ENCODE results near the gene TLR9.

The TLR9 gene

DNA sequence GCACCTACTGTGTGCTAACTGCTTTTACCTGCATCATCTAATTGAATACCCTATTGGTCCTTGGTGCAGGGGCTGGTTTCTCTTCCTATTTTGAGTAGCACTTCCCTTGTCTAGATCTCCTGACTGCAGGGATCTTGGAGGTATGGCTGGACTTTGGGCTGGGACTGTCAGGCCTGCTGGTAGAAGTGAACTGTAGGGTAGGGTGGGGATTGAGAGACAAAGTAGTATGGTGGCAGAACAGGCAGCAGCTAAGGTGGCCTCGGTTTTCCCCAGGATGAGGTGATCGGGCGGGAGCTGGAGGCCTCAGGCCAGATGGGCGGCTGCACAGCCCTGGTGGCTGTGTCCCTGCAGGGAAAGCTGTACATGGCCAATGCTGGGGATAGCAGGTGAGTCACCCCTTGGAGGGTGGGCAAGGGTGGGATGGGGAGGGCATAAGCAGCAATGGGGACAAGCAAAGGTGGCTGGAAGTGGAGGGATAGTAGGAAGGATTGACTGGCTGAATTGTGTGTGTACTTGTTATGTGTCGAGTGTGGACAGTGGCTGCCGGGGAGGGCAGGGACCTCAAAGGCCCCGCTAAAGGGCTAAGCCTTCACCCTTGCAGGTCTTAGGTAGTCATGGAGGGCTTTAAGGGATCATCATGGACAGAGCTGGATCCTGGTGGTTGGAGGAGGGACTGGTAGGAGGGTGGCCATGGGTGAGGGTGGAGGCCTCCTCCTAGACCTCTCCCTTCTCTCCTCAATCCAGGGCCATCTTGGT lies 22.1 kb upstream of the TLR9 start:
- H3K4me3 ChIP-seq (ENCODE audit: low read depth, low read length): no peak overlapping the region

DNA sequence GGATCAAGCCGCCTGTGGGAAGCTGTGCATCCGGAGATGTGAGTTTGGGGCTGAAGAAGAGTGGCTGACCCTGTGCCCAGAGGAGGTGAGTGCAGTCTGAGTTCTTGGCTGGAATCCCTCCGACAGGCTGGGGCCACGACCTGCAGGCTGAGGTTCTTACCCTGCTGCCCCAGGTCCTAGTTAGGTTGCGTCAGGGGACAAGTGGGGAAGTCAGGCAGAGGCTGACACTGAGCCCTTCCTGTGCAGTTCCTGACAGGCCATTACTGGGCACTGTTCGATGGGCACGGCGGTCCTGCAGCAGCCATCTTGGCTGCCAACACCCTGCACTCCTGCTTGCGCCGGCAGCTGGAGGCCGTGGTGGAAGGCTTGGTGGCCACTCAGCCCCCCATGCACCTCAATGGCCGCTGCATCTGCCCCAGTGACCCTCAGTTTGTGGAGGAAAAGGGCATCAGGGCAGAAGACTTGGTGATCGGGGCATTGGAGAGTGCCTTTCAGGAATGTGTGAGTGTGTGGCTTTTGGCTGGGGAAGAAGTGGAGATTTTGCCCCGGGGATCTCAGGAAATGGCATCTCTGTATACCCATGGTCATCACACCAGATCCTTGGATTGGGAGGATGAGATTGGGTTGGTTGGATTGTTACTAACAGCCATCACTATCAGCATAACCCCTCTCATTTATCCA lies 21.4 kb upstream of the TLR9 start:
- no peak overlapping the region for H3K4me3 ChIP-seq (ENCODE audit: low read depth, low read length)

DNA sequence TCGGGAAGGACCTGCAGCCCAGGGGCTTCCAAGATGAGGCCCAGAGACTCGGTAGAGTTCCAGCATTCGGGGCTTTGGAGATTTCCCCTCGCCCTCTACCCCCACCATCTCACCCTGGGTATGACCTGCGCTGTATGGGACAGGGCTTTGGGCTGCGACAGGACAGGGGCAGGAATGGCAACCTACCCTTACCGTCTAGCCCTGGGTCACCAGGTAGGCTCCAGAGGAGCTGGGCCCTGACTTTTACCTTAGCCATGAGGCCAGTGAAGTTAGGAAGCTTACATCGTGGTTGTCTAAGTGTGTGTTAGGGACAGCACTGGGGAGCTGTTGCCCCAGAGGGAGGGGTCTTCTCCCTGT lies 20.8 kb upstream of the TLR9 start:
- H3K4me3 ChIP-seq (ENCODE audit: low read depth, low read length): peak overlapping the region; percentile 44

DNA sequence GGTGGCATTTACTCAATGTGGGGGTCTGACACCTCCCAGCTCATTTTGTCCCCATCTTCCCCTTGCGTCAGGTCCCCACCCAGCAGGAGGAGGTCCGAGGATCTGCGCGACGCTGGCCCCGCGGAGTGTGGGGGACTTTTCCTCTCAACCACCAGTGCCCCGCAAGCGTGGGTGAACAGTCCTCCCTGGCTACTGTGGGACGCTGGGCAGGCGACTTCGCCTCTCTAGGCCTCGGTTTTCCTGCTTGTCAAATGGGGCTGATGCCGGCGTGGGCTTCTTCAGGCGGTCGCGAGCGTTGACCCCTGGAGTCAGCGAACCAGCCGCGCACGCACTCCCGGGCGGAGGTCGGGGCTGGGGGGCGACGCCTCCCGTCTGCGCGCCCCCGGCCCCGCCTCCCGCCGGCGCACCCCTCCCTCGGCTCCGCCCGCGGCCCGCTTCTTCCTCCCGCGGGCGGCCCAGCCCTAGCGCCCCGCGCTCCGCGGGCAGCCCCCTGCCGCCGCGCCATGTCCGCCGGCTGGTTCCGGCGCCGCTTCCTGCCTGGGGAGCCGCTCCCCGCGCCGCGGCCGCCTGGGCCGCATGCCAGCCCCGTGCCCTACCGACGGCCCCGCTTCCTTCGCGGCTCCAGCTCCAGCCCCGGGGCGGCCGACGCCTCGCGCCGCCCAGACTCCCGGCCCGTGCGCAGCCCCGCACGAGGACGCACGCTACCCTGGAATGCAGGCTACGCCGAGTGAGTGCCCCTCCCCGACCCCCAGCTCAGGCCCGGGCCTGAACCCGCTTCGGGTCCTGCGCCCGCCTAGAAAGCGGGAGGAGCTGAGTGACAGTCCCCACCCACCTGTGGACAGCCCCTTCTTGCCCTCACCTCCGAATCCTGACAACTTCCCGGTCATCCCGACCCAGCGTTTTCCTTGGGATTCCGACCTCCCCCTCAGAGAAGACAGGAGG lies 20.1 kb upstream of the TLR9 start, which contains the start of gene PPM1M:
TSS of gene PPM1M (plus strand) at position 438 of the 942 bp plus-strand sequence. CDS start at position 504, 66 bp downstream.
- peak within 1 kb of the TSS; percentile 44 for H3K4me3 ChIP-seq (ENCODE audit: low read depth, low read length)

DNA sequence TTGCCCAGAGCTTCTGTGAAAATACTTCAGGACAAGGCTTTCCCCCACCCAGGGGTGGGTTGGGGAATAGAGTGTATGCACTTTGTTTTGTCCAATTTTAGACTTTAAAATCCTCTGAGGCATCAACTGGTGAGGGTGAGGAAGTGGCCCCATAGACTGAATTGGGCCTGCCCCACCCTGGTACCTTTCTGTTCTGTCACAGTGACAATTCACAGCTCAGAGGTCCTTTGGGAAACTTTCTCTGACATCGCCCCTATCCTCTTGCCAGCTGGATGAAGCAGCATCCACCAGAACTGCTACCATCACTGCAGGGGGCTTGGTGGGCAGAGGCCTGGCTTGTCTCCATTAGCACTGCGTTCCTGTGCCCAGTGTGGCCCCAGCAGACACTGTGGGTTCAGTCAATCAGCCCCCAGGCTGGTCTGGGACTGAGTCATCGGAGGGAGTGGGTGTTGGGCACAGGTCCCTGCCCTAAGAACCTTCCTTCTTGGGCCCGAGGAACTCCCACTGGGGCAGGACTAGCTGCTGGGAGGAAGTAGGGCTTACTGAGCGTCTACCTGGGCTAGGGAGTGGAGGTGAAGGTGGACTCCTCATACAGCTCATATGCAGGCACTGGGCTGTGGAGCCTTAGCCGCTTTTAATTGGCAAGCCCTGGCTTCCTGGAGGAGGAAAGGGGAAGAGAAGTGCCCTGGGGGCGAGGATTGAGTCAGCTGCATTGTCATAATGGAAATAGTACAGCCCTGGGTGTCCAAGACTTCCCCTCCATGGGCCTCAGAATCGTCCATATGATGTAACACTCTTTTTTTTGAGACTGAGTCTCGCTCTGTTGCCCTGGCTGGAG lies 18.6 kb upstream of the TLR9 start:
- no peak overlapping the region for H3K4me3 ChIP-seq (ENCODE audit: low read depth, low read length)

DNA sequence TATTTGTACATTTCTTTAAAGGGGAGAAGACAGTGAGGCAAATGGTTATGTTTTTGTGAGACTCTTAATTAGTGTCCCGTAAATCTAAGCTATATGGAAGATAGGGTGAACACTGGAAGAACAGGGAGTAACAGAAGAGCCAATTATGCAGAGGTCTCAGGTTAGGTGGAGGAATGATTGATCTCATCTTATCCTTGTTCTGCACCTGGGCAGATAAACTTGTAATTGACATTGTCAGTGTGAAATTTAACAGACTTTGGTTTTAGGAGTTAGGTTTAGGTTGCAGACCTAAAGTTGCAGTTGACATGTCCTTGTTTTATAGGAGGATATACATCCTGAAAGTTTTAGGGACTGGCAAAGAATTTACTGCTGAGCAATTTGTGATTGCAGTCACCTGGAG lies 16.6 kb upstream of the TLR9 start:
- H3K4me3 ChIP-seq (ENCODE audit: low read depth, low read length): no peak overlapping the region

DNA sequence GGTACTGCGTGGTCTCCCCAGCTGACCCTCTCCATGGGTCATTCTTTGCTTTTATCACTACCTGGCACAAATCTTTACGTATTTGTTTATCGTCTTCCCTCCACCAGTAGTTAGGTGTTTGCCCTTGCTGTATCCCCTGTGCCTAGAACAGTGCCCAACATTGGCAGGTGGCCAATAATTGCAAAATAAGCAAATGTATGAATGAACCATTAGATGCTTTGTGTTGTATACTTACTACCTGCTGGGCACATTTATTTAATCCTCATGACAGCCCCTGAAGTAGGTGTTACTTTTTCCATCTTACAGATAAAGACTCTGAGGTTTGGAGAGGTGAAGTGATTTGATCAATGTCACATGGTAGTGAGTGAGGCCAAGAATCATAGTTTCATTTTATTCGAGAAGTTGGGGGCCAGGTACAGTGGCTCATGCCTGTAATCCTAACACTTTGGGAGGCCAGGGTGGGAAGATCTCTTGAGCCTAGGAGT lies 15.5 kb upstream of the TLR9 start:
- H3K4me3 ChIP-seq (ENCODE audit: low read depth, low read length): no peak overlapping the region

DNA sequence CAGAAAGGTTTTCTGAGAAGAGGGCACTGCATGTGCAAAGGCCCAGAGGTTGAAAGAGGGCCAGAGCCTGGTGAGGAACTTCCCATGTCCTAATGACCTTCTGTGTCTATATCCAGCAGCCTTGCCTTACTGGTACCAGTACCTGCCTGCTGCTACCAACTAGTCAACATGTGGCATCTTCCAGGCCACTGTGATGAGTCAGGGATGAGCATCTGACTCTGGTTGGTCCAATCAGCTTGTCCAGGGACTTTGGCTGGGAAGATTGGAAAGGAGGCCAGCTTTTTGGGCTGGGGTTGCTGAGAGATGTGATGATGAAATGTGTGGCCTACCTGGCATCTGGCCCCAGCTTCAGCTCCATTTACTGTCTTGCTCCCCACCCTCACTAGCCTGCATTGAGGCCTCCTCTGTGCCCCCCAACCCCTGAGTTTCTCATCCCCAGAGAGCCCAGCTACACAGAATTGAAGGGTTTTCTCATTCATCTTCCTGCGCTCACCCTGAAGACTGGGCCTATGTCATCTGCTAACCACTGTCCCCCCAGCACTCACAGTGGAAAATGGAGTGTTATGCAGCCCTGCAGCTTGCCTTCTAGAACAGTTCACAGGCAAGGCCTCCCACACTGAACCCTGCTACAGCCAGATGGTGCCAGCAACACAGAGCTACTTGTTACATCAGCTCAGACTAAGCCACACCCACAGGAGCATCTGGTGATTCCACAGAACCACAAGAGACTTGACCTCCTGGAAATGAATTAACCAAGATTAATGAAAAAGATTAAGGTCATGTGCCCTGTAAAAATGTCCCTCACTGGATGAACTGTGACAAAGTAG lies 14.8 kb upstream of the TLR9 start:
- no peak overlapping the region for H3K4me3 ChIP-seq (ENCODE audit: low read depth, low read length)

DNA sequence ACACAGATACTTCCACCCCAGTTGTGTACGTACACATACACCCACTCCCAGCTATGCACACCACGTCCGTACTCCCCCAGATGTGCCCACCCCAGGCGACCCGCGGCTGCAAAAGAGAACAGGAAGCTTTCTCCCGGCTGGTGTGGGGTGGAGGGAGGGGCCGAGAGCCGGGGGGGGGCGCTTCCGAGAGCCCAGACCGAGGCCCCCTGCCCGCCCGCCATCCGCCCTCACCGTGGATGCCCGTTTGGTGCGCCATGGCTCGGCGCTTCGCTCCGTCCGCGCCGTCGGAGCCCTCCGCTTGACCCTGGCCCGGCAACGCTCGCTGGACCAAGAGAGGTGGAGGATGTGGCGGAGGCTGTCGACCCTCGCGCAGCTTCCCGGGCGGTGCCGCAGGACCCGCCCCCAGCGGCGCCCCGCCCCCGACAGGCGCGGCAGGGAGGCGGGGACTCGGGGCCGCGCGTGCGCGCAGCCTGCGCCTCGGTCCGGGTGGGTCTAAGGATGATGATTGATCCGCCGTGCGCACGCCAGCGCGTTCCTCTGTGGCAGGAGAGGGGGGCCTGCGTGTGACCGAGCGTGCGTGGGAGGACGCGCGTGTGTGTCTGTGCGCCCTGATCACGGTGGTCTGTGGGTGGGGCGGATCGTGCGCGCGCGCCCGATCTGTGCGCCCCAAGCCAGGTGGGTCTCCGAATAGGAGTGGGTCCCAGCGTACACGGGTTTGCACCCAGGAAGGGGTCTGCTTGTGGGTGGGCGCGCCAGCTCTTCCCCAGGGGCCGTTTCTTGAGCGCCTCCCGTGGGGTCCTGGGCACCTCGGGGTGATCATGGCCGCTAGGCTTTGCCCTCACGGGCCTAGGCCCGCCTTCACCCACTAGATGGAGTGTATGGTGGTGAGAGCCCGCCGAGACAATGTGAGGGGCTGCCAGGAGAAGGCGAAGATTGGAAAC lies 13.6 kb upstream of the TLR9 start, which contains the start of gene TWF2:
TSS of gene TWF2 (minus strand) at position 398 of the 941 bp plus-strand sequence. CDS start at position 256, 142 bp downstream.
- H3K4me3 ChIP-seq (ENCODE audit: low read depth, low read length): peak within 1 kb of the TSS; percentile 95

DNA sequence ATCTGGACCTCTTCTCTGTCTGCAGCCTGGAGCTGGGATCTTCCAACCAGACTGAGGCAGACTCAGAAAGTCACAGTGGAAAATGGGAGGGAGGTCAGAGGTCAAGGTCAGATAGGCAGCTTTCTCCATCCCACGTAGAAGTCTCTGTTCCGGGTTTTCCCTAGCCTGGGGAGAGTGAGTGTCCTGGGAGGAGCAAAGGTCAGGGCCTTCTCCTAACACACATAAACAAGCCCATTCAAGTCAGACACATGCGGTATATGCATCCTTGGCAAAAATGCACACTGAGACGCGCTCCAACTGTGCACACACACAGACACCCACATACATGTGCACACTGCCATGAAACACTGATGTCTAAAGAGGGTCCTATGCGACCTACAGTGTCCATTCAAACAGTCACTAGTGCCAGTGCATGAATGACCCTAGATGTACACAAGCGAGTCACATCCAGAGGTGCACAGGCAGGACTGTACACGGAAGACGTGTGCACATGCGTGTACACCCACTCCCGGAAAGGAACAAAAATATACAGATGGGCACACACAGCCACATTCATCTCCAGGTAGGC lies 12.8 kb upstream of the TLR9 start:
- peak overlapping the region; percentile 95 for H3K4me3 ChIP-seq (ENCODE audit: low read depth, low read length)

DNA sequence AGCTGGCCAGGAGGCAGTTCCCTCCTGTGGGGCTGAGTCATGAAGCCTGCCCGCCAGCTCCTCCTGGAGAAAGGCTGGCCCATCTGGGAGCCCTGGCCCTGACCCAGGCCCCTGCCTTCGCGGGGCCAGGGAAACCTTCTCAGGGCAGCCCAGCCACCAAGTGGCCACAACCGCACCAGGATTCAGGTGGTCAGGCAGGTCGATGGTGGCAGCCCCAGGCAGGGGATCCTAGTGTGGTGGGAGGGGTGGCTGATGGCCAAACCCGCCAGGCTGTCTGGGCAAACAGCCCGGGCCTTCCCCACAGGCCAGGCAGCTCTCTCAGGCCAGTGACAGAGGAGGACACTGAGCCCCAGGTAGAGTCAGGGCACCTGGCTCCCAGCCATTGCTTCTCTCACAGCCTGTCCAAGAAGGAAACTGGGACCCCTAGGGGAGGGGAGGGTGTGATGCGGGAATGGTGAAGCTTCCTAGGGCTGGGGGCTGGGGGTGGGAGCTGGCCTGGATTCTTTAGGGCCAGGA lies 12.3 kb upstream of the TLR9 start:
- no peak overlapping the region for H3K4me3 ChIP-seq (ENCODE audit: low read depth, low read length)

DNA sequence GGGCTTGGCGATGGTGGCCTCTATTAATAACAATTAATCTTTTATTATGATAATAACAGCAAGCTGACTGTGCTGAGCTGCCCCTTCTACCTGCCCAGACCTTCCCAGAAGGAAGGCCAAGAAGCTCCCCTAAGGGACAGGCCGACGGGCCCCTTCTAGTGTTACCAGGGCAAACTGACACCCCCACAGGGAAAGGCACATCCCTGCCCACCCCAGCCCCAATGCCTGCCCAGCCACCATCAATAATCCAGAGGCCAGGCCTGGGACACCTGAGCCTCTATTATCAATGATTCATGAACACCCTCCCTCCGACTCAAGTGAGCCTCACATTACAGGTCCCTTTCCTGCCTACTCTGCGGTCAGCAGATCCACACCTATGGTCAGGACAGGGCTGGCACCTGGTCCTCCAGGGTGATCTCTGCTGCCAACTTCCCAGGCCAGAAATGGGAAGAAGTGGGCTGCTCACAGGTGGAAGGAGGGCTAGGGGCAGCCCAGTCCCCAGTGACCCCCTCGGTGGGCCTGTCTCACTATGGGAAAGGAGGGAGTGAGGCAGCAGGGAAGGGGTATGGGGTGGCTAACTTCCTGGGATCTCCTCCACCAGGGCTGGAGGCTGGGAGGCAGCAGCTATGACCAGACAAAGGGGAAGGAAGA lies 11.7 kb upstream of the TLR9 start:
- no peak overlapping the region for H3K4me3 ChIP-seq (ENCODE audit: low read depth, low read length)

DNA sequence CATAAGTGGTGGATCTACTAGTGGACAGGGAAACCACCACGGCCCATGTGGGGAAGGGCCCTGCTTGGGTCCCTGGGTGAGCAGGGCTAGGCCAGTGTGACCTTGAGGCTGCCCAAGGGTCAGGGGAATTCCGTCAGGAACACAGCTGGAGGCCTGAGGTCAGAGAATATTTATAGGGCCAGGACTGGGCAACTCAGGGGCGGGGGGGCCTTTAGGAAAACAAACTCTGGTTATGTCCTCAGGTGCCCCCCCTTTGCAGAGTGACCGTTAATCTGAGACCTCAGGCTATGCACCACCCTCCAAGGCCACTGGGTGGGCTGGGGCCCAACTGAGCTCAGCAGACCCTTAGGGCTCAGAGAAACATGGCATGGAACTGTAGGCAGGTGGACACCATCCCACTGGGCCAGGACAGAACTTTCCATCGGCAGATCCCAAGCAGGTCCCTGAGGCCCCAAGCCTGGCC lies 11.0 kb upstream of the TLR9 start:
- no peak overlapping the region for H3K4me3 ChIP-seq (ENCODE audit: low read depth, low read length)

DNA sequence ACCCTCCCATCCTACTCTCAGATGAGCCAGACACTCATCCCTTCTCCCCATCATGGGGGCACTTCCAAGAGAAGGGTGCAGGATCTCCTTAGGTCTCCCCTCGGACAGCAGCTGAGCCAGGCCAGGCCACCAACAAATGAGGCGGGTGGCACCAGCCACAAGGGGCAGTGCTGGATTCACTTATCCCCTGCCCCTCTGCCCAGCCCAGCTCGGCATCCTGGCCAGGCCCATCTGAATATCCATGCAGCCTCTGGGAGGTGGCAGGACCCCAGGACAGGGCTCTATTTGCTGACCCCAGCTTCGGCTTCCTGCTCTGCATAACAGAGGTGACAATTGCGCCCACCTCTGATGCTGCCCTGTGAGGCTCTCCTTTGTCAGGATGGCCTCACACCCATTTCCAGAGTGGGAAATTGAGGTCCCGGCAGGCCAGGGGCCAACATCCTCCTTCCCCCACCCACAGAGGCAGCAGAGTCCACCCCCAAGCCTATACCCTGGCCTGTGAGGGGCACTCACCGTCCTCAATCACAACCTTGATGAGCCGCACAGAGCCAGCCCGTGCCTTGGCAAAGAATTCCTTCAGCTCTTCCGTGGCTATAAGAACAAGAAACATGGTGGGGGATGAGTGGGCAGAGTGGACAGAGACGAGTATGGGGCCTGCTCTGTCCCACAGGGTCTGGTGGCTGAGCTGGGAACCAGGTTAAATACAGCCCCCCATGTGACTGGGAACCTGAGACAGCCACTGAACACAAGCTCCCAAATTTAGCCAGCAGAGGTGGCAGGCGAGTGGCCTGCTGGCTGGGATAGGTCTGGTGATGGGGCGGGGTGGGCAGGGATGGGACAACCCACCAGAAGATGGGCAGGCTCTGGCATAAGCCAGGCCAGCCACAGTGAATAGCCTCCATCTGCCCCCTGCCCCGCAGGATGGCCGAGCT lies 9.3 kb upstream of the TLR9 start:
- H3K4me3 ChIP-seq (ENCODE audit: low read depth, low read length): no peak overlapping the region

DNA sequence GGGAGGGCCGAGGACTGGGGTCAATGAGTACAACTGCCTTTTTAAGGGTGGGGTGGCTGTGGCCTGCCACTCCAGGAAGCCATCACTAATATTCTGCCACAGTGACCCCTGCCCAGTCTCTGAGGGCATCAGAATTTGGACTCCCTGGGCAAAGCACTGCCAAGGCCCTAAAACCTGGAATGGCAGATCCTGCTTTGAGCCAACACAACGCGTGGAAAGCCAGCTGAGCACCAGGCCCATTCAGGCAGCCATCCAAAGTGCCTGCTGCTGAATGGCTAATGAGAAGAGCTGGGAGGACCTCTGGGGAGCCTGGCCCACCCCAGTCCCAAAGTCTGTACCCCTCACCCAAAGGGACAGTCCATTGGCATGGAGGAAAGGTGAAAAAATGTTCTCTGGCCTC lies 8.5 kb upstream of the TLR9 start:
- no peak overlapping the region for H3K4me3 ChIP-seq (ENCODE audit: low read depth, low read length)

DNA sequence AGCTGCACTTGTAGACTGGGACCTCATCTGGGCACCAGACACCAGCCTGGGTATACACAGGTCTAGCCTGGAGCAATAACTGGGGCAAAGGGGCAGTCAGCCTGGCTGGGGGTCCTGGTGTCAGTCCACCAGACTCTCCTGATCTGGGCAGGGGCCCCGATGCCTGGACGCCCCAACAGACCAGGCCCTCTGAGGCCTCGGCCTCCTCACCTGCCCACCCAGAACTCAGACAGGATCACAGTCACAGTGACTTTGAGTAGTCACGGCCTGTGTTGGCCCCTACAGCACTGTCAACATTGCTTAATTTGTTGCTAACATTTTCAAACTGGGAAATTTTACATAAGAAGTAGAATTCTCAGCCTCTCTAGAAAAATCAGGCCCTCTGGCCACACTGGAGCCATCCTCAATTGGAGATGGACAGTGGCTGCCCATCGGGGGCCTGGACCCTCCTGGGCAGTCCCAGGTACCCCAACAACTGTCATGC lies 7.7 kb upstream of the TLR9 start:
- H3K4me3 ChIP-seq (ENCODE audit: low read depth, low read length): no peak overlapping the region
